Breast epithelium (tissue), 3 donors: ENCODE data around the gene MMP25.

Experiments
- POLR2A ChIP-seq: fragments of 450-650 bp; IDR thresholded peaks from one replicate; pipeline ENCODE4 v1.6.1; 2016; ENCODE audit warnings: antibody characterized with exemption, mild to moderate bottlenecking, moderate library complexity
- POLR2AphosphoS5 ChIP-seq, 3 donors: sonication (generic); formaldehyde crosslinking; IDR thresholded peaks; one replicate each; pipeline ENCODE4 v1.6.1; 2017; ENCODE audit warnings: antibody characterized with exemption in 3 of 3
- TF ChIP-seq, protein P1 (sequence below), 3 donors: fragments of 450-650 bp; IDR thresholded peaks; one replicate each; pipeline ENCODE4 v1.5.1; 2016 to 2017; ENCODE audit warnings: antibody characterized with exemption in 3 of 3, mild to moderate bottlenecking in 3 of 3, moderate library complexity in 3 of 3

GRCh38 chr16:3020247-3020603 is 26.1 kb upstream of the MMP25 start, which contains the start of gene TNFRSF12A:
- TF ChIP-seq, protein P1, sequence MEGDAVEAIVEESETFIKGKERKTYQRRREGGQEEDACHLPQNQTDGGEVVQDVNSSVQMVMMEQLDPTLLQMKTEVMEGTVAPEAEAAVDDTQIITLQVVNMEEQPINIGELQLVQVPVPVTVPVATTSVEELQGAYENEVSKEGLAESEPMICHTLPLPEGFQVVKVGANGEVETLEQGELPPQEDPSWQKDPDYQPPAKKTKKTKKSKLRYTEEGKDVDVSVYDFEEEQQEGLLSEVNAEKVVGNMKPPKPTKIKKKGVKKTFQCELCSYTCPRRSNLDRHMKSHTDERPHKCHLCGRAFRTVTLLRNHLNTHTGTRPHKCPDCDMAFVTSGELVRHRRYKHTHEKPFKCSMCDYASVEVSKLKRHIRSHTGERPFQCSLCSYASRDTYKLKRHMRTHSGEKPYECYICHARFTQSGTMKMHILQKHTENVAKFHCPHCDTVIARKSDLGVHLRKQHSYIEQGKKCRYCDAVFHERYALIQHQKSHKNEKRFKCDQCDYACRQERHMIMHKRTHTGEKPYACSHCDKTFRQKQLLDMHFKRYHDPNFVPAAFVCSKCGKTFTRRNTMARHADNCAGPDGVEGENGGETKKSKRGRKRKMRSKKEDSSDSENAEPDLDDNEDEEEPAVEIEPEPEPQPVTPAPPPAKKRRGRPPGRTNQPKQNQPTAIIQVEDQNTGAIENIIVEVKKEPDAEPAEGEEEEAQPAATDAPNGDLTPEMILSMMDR (IDR thresholded peaks at IDR 0.05), result no peak
- TF ChIP-seq POLR2A, result peak; percentile 33
- peak in 1 of 3 donors; percentile 51 for TF ChIP-seq POLR2AphosphoS5 (IDR thresholded peaks at IDR 0.05)
